ENCODE data around the gene CCNL2. TPM values are rescaled to one million over a fixed set of nuclear protein-coding genes. Genes with fewer than 3 reads are reported as not detected.

The CCNL2 gene
- total RNA-seq, 1 donor from 2014 or later: 261 TPM

DNA sequence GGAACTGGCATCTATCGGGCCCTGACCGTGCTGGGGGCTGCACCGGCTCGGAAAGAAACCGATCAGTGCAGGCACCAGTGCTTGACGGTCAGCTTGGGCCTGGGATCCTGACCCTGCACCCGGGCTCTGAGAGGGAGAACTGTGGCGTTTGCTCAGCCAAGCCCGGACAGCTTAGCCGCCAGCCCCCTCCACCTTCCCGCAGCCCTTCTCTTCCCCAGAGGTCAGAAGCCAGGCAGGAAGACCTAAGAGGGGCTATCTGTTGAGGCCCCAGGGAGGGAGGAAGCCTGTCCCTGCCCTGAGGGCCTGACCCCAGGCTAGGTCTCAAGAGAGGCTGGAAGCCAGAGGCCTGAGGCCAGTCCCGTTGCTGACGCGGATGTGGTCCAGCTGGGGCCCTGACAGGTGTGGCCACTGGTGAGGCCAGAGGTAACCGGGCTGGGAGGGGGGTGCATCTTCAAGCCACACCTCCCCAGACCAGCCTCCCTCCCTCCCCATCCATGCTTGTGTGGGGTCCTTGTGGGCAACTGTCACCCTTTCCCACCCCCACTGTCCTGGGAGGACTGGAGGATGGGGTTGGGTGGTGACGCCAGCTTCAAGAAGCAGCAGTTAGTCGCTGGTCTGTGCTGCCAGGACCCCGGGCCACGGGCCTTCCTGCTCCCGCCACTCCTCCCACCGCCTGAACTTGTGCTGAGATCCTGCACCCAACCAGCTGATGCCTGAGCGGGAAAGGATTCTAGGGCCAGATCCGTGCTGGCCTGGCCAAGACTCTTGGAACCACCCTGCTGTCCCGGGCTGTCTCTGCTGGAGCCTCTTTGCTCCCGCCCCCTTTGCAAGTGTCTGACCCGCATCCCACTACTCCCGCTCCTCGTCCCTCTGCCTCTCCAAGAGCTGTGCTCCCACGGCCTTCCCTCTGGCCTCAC, 47.4 kb downstream of the CCNL2 start:
- Mint-ChIP-seq H3K36me3 (ENCODE audit: low read depth) (no peaks in the 10 kb centered on the region), H3K4me1 (peaks cover 18% of the 10 kb centered on the region), H3K27me3 (ENCODE audit: low read depth) (peaks cover 30% of the 10 kb centered on the region), H3K4me3 (peak overlapping the region; percentile 86), H3K9me3 (no peaks in the 10 kb centered on the region), H3K27ac (ENCODE audit: unreplicated experiment) (no peak overlapping the region)
- no peak for DNase-seq (ENCODE audit: low read depth, low spot score)
- TF ChIP-seq, protein P1, sequence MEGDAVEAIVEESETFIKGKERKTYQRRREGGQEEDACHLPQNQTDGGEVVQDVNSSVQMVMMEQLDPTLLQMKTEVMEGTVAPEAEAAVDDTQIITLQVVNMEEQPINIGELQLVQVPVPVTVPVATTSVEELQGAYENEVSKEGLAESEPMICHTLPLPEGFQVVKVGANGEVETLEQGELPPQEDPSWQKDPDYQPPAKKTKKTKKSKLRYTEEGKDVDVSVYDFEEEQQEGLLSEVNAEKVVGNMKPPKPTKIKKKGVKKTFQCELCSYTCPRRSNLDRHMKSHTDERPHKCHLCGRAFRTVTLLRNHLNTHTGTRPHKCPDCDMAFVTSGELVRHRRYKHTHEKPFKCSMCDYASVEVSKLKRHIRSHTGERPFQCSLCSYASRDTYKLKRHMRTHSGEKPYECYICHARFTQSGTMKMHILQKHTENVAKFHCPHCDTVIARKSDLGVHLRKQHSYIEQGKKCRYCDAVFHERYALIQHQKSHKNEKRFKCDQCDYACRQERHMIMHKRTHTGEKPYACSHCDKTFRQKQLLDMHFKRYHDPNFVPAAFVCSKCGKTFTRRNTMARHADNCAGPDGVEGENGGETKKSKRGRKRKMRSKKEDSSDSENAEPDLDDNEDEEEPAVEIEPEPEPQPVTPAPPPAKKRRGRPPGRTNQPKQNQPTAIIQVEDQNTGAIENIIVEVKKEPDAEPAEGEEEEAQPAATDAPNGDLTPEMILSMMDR (conservative IDR thresholded peaks at IDR 0.05): no peak

DNA sequence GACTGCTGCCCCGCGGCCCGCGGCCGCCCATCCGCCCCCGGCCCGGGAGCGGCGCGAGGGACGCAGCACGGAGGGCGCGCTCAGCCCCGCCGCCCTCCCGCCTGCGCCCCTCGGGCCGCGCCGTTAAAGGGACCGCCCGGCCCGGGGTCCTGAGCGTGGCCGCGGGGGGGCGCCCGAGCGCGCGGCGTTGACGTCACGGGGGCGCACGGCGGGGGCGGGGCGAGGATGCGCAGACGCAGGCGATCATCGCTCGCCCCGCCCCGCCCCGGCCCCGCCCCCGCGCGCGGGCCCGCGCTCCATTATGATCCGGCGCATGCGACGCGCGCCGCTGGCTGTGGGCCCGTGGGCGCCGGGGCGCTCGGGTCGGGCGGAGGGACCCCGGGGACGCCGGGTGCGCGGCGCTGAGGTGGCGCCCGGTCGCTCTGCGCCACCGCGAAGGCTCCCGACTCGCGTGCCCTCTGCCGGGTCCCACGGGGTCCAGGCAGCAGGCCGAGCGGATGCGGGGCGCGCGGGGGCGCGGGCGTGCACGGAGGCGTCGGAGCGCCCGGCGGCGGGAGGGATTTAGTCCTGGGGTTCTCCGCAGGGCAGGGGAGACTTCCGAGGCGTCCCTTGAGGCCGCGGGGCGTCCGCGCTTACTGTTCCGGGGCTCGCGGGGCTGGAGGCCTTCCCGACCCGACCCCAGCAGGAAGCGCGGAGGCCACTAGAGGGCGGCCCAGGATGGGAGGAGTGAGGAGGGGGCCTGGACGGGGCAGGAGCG, 49.7 kb downstream of the CCNL2 start, which contains the start of gene DVL1:
TSS of gene DVL1 (minus strand) at position 163 of the 757 bp plus-strand sequence. CDS start 353 bp downstream, outside the sequence.
- peaks cover 20% of the 10 kb centered on the region for H3K4me1 Mint-ChIP-seq
- peak within 1 kb of the TSS; percentile 85 for H3K4me3 Mint-ChIP-seq
- peak; percentile 74 for DNase-seq (ENCODE audit: low read depth, low spot score)
- H3K9me3 Mint-ChIP-seq: no peaks in the 10 kb centered on the region
- peaks cover 26% of the 10 kb centered on the region for H3K27me3 Mint-ChIP-seq (ENCODE audit: low read depth)
- no peaks in the 10 kb centered on the region for H3K36me3 Mint-ChIP-seq (ENCODE audit: low read depth)
- TF ChIP-seq, protein P1 (conservative IDR thresholded peaks at IDR 0.05): peak; percentile 60
- H3K27ac Mint-ChIP-seq (ENCODE audit: unreplicated experiment): no peak within 1 kb of the TSS

DNA sequence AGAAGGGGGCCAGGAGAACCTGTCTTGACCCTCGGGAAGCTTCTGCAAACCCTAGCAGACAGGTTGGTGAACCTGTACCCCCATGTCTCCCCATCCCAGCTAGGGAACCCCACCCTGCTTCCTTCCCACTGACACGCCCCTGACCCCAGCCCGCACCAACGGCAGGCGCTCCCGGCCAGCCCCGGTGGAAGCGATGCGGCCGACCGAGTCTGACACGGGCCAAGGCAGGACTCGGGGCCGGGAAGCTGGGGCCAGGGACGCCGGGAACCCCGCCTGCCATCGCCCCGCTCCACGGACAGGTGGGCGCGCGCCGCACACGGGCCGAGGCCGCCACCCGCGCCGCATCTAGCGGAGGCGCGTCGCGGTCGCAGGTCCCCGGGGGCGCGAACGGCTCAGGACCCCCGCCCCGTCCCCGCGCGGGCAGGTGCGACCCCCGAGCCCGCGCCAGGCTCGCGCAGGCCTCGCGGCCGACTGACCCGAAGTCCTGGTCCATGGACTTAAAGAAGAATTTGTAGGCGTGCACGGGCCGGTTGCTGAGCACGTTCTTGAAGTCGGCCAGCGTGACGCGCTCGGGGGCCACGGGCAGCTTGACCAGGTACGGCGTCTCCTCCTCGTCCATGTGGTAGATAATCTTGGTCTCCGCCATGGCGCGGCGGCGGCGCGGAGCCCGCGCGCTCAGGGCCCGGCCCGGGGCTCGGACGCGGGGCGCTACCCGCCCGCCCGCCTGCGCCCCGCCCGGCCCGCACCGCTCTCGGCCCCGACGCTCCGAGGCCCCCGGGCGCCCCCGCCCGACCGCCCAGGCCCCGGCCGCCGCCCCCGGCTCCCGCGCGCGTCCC, 50.5 kb downstream of the CCNL2 start:
- TF ChIP-seq, protein P1 (conservative IDR thresholded peaks at IDR 0.05): no peak
- DNase-seq (ENCODE audit: low read depth, low spot score): no peak
- peaks cover 18% of the 10 kb centered on the region for H3K27me3 Mint-ChIP-seq (ENCODE audit: low read depth)
- H3K36me3 Mint-ChIP-seq (ENCODE audit: low read depth): no peaks in the 10 kb centered on the region
- H3K9me3 Mint-ChIP-seq: no peaks in the 10 kb centered on the region
- H3K4me1 Mint-ChIP-seq: peaks cover 20% of the 10 kb centered on the region
- H3K27ac Mint-ChIP-seq (ENCODE audit: unreplicated experiment): no peak overlapping the region
- peak overlapping the region; percentile 85 for H3K4me3 Mint-ChIP-seq

DNA sequence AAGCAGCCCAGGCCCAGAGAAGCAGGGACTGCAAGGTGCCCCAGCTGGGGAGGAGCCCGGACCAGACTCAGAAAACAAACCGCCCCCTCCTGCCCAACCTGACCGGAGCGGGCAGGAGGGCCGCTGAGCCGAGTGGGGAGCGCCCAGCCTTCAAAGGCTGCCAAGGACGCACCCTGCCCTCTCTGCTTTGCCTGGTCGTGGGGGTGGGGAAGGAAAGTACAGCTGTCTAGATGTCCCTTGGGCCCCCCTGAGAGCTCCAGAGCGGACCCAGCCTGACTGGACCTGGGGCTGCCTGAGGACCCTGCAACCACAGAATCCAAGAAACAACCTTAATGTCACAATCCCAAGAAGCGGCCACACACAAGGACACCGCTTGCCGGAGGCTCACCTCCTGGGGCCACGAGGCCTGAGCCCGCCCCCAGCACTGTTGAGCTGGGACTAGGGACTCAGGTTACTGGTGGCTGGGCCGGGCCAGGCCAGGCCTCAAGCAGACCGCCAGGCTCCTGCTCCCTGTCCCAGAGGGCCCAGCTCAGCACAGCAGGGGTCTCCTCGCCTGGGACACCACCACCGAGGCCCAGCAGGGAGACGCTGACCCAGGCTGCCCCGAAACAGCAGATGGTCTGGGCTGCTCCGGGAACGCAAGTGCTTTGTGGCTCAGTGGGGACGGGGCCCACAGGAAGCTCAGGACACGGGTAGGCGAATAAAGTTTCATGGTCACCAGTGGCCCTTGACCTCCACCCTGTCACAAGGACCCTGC, 51.3 kb downstream of the CCNL2 start:
- Mint-ChIP-seq H3K36me3 (ENCODE audit: low read depth) (no peaks in the 10 kb centered on the region), H3K9me3 (no peaks in the 10 kb centered on the region), H3K4me1 (peaks cover 20% of the 10 kb centered on the region), H3K4me3 (peak overlapping the region; percentile 85), H3K27me3 (ENCODE audit: low read depth) (peaks cover 10% of the 10 kb centered on the region), H3K27ac (ENCODE audit: unreplicated experiment) (no peak overlapping the region)
- TF ChIP-seq, protein P1 (conservative IDR thresholded peaks at IDR 0.05): no peak
- no peak for DNase-seq (ENCODE audit: low read depth, low spot score)

Measured in neural crest cell (in vitro differentiated cells).